Mesodermal cell (in vitro differentiated cells): Measurements from ENCODE around the gene GALNT2.

Experiments
- H3K27ac ChIP-seq: 2 replicates; pipeline ENCODE4 v1.7.0; 2013; ENCODE audit warnings: mild to moderate bottlenecking, low read depth, low read length, moderate library complexity; ENCODE audit not compliant: severe bottlenecking
- H3K36me3 ChIP-seq: 2 replicates; pipeline ENCODE4 v1.7.1; 2013; ENCODE audit warnings: mild to moderate bottlenecking, low read length, moderate library complexity; ENCODE audit not compliant: control insufficient read depth, insufficient read depth
- H3K4me1 ChIP-seq: one replicate; pipeline ENCODE4 v1.7.1; 2013; ENCODE audit warnings: mild to moderate bottlenecking, low read length; ENCODE audit not compliant: insufficient read depth, control insufficient read depth, poor library complexity, severe bottlenecking
- H3K4me3 ChIP-seq: 2 replicates; pipeline ENCODE4 v1.7.0; 2013; ENCODE audit warnings: low read length, control low read depth, mild to moderate bottlenecking; ENCODE audit not compliant: insufficient read depth, poor library complexity, severe bottlenecking; ENCODE audit errors: extremely low read depth
- H3K9me3 ChIP-seq: 2 replicates; pipeline ENCODE4 v1.7.1; 2013; ENCODE audit warnings: mild to moderate bottlenecking, low read length, moderate library complexity; ENCODE audit not compliant: control insufficient read depth
- WGBS, 2 experiments: methylation state at CpG; one replicate each; pipeline ENCODE4 v1.1.5; 2013; ENCODE audit warnings: missing lambda C conversion rate in 2 of 2; ENCODE audit not compliant: insufficient coverage in 2 of 2; 5-methylcytosine and 5-hydroxymethylcytosine counted together

The GALNT2 gene

GRCh38 chr1:230224101-230224960 lies 157.3 kb downstream of the GALNT2 start:
- H3K9me3 ChIP-seq, result no peaks in the 10 kb centered on the region
- no peaks in the 10 kb centered on the region for H3K4me1 ChIP-seq
- no peaks in the 10 kb centered on the region for H3K36me3 ChIP-seq
- H3K4me3 ChIP-seq, result no peak overlapping the region
- WGBS, 2 experiments, result 95 to 99% methylated on average over 15 to 18 of the region's 18 CpGs
- H3K27ac ChIP-seq, result no peak overlapping the region

GRCh38 chr1:230226007-230226800 lies 159.2 kb downstream of the GALNT2 start:
- Histone ChIP-seq H3K4me1 (no peaks in the 10 kb centered on the region), H3K27ac (no peak overlapping the region), H3K9me3 (no peaks in the 10 kb centered on the region), H3K36me3 (no peaks in the 10 kb centered on the region), H3K4me3 (no peak overlapping the region)
- 88 to 94% methylated on average over 14 to 15 of the region's 16 CpGs for WGBS, 2 experiments

- Histone ChIP-seq H3K4me1 (no peaks in the 10 kb centered on the region), H3K27ac (no peak overlapping the region), H3K9me3 (no peaks in the 10 kb centered on the region), H3K36me3 (no peaks in the 10 kb centered on the region), H3K4me3 (no peak overlapping the region)
Observed at GRCh38 chr1:230226814-230227213, 159.8 kb downstream of the GALNT2 start.

DNA sequence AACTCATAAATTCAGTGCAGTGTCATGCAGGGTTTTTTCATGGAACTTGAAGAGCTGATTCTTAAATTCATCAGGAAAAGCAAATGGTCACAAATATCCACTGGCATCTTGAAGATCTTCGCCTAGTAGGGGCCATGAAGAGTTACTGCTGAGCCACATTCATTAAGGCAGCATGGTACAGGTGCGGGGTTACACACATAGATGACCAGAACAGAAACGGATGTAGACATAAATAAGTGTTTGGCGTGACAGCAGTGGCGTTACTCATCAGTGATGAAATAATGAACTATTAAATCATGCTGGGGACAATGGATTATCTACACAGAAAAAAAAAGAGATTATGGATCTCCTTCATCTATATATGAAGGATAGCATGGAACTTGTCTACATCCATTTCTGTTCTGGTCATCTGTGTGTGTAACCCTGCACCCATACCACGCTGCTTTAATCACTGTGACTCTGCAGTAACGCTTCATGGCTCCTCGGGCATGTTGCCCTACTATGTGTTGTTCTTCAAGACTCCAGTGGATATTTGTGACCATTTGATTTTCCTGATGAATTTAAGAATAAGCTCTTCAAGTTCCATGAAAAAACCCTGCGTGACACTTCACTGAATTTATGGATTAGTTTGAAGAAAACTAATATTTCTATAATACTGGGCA lies 161.3 kb downstream of the GALNT2 start:
- Histone ChIP-seq H3K36me3 (no peaks in the 10 kb centered on the region), H3K4me3 (no peak overlapping the region), H3K4me1 (no peaks in the 10 kb centered on the region), H3K9me3 (no peaks in the 10 kb centered on the region), H3K27ac (no peak overlapping the region)
- 86 to 90% methylated on average over 6 to 7 of the region's 9 CpGs for WGBS, 2 experiments

DNA sequence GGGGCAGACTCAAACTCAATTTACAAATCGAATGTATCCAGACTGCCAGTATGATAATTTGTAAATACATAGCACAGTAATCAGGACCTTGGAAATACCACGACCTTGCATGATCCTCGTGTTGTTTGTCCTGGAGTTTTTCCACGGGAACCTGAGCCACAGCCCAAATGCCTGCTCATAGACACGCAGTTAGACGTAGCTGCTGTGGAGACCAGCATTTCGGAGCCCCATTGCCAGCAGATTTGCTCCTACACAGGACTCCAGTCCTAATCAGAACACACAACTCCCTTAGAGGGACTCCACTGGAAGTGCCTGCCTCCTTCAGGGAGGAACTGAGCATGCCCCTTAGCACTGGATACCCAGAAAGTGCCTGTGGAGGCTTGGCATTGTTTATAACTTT lies 163.2 kb downstream of the GALNT2 start:
- Histone ChIP-seq H3K4me1 (no peaks in the 10 kb centered on the region), H3K27ac (no peak overlapping the region), H3K9me3 (no peaks in the 10 kb centered on the region), H3K36me3 (no peaks in the 10 kb centered on the region), H3K4me3 (no peak overlapping the region)
- WGBS, 2 experiments, result 88 to 96% methylated on average over 5 to 6 of the region's 7 CpGs

DNA sequence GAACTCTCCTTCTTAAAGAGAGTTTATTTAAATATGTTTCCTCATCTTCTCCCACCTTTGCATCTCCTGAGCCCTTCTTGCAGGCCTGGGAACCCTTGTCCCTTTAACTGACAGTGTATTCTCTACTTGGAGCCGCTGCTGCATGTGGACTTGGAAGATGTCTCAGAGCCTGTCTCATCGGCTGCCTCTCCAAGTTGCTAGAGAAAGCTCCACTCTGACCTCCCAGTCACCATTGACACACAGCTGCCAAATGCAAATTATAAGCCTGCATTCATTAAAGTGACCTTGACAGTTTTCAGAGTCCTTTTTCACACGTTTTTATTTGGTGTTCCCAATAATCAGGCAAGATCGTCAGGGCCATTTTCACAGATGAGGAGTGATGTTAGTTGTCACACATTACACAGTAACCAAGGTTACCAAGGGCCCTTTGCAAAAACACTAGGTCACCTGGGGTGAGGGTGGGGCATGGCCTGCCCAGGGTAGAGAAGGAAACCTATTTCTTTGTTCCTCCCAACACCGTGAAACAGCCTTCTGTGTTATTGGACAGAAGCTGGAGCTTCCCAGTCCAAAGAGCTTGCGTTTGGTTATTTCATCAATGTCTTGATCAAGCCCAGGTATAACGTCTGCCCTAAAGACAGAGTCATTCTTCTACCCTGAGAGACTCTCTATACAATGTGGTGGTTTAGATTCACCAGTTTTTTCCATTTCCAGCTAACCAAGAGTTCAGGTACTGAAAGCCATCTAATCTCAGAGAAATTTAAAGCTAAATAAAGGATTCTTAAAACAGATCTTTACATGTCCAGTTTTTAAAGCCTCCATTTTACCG lies 164.1 kb downstream of the GALNT2 start:
- Histone ChIP-seq H3K4me1 (no peaks in the 10 kb centered on the region), H3K27ac (no peak overlapping the region), H3K36me3 (no peaks in the 10 kb centered on the region), H3K4me3 (no peak overlapping the region), H3K9me3 (no peaks in the 10 kb centered on the region)
- 62 to 76% methylated on average over 5 to 7 of the region's 8 CpGs for WGBS, 2 experiments

DNA sequence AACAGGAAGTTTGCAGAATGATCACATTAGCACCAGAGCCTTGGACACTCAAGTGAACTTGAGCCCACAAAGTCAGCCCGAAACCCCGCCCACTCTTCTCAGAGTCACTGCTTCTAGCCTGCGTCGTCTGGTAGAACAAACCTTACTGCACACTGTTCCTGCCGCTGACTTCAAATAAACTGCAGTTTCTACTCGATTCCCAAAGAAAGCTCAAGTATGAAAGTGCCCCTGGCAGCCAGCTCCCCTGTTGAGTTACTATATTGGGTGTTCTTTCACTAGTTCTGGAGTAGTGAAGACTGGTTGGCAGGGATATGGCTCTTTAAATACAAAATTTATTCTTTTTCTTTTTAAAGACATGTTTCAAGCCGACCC lies 164.7 kb downstream of the GALNT2 start:
- H3K27ac ChIP-seq, result no peak overlapping the region
- 73 to 88% methylated on average over 2 to 5 of the region's 7 CpGs for WGBS, 2 experiments
- H3K4me3 ChIP-seq, result no peak overlapping the region
- H3K4me1 ChIP-seq, result no peaks in the 10 kb centered on the region
- no peaks in the 10 kb centered on the region for H3K36me3 ChIP-seq
- H3K9me3 ChIP-seq, result no peaks in the 10 kb centered on the region

- no peaks in the 10 kb centered on the region for H3K9me3 ChIP-seq
- H3K27ac ChIP-seq, result no peak overlapping the region
- H3K4me1 ChIP-seq, result no peaks in the 10 kb centered on the region
- WGBS, 2 experiments, result 18 to 25% methylated on average over 4 of the region's 10 CpGs
- peaks cover 5% of the 10 kb centered on the region for H3K36me3 ChIP-seq
- no peak overlapping the region for H3K4me3 ChIP-seq
Observed at GRCh38 chr1:230232371-230232771, 165.3 kb downstream of the GALNT2 start.

DNA sequence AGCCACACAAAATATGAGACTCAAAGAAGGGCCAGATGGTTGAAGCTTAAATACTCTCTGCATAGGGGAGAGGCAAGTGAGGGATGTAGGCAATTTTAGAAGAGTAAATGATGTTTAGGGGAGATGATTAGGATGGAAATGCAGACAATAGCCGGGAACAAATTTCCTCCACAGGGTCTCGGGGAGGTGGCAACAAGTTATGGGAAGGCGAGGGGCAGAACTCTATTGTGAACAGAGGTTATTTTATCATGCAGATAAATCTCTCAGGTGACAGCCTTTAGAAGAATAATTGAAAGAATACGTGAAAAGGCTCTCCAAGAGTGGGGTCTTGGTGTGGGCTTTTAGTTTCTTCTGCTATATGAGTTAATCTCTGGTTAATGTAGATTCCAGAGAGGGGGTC lies 166.7 kb downstream of the GALNT2 start:
- Histone ChIP-seq H3K9me3 (no peaks in the 10 kb centered on the region), H3K4me3 (no peak overlapping the region), H3K27ac (no peak overlapping the region), H3K36me3 (peaks cover 11% of the 10 kb centered on the region), H3K4me1 (no peaks in the 10 kb centered on the region)
- WGBS, 2 experiments, result 81 to 85% methylated on average over 4 of the region's 4 CpGs

GRCh38 chr1:230235876-230236275 lies 168.8 kb downstream of the GALNT2 start:
- WGBS, 2 experiments, result 80 to 91% methylated on average over 1 to 6 of the region's 7 CpGs

More at GRCh38 chr1:230235876-230236275, 168.8 kb downstream of the GALNT2 start:
- Histone ChIP-seq H3K27ac (no peak overlapping the region), H3K9me3 (no peaks in the 10 kb centered on the region), H3K4me3 (no peak overlapping the region), H3K36me3 (peaks cover 20% of the 10 kb centered on the region), H3K4me1 (no peaks in the 10 kb centered on the region)
